SK-N-SH (cell line): Measurements from ENCODE around the gene MED27. TPM values are rescaled to one million over a fixed set of nuclear protein-coding genes. Genes with fewer than 3 reads are reported as not detected.

ENCODE experiments used
- CTCF ChIA-PET: fragments of 300-600, 350-600 bp; formaldehyde crosslinking; extraction: SDS; loops from one replicate; lab custom pipeline; 2021; lab: Yijun Ruan, JAX
- POLR2A ChIA-PET: fragments of 350-600 bp; sonication (Branson Sonifier 250); formaldehyde crosslinking; extraction: SDS; loops from one replicate; lab custom pipeline; 2020; ENCODE audit warnings: antibody characterized with exemption, inconsistent platforms; lab: Yijun Ruan, JAX
- DNase-seq: peaks from one replicate; pipeline ENCODE4 v3.0.0; 2012
- H2AFZ ChIP-seq: fragments of 200-600 bp; sonication (generic); 2 replicates; pipeline ENCODE4 v1.8.1; 2016; ENCODE audit warnings: antibody characterized with exemption, mild to moderate bottlenecking, low read depth
- H3F3A ChIP-seq: fragments of 200-600 bp; sonication (generic); replicated peaks from 2 replicates; pipeline ENCODE3; 2016; ENCODE audit warnings: antibody characterized with exemption, mild to moderate bottlenecking; ENCODE audit not compliant: insufficient read depth
- H3K27ac ChIP-seq, 2 experiments: fragments of 200-500 bp in 1 of 2; fragments of 200-600 bp in 1 of 2; sonication (Bioruptor generic) in 1 of 2; sonication (generic), shearing (Covaris generic) in 1 of 2; 2 replicates each; pipeline versions ENCODE4 v1.5.1 to v1.6.1; 2014 to 2016; ENCODE audit warnings: low read depth in 2 of 2, inconsistent platforms in 1 of 2, low read length in 1 of 2, mild to moderate bottlenecking in 1 of 2, mixed read lengths in 1 of 2
- H3K27me3 ChIP-seq: fragments of 200-600 bp; sonication (generic), shearing (Covaris generic); 2 replicates; pipeline ENCODE4 v1.6.1; 2016; ENCODE audit warnings: mixed run types; ENCODE audit not compliant: insufficient read depth
- H3K36me3 ChIP-seq, 2 experiments: fragments of 200-500 bp in 1 of 2; fragments of 200-600 bp in 1 of 2; sonication (Bioruptor generic) in 1 of 2; sonication (generic) in 1 of 2; replicated peaks in 1 of 2; 2 replicates each; pipeline versions ENCODE3 to v1.5.1; 2014 to 2016; ENCODE audit warnings: low read length in 1 of 2, mild to moderate bottlenecking in 1 of 2; ENCODE audit not compliant: insufficient read depth in 2 of 2, control insufficient read depth in 1 of 2
- H3K4me1 ChIP-seq, 2 experiments: fragments of 200-500 bp in 1 of 2; fragments of 200-600 bp in 1 of 2; sonication (Bioruptor generic) in 1 of 2; sonication (generic), shearing (Covaris generic) in 1 of 2; 2 replicates each; pipeline versions ENCODE4 v1.5.1 to v1.6.1; 2014 to 2016; ENCODE audit warnings: low read depth in 1 of 2, low read length in 1 of 2, mixed run types in 1 of 2; ENCODE audit not compliant: insufficient read depth in 2 of 2, control insufficient read depth in 1 of 2
- H3K4me2 ChIP-seq: fragments of 200-600 bp; sonication (generic), shearing (Covaris generic); 2 replicates; pipeline ENCODE4 v1.6.1; 2017; ENCODE audit warnings: mixed run types
- H3K4me3 ChIP-seq, 2 experiments: fragments of 200-500 bp in 1 of 2; fragments of 200-600 bp in 1 of 2; sonication (Bioruptor generic) in 1 of 2; sonication (generic), shearing (Covaris generic) in 1 of 2; 2 replicates each; pipeline versions ENCODE4 v1.5.1 to v1.8.1; 2014 to 2016; ENCODE audit warnings: low read depth in 2 of 2, inconsistent platforms in 1 of 2, low read length in 1 of 2, mild to moderate bottlenecking in 1 of 2, mixed read lengths in 1 of 2, moderate library complexity in 1 of 2
- H3K79me2 ChIP-seq: fragments of 200-600 bp; sonication (generic); 2 replicates; pipeline ENCODE4 v1.8.1; 2017; ENCODE audit warnings: mild to moderate bottlenecking; ENCODE audit not compliant: insufficient read depth
- H3K9ac ChIP-seq: fragments of 200-600 bp; sonication (generic); 2 replicates; pipeline ENCODE4 v1.6.1; 2017; ENCODE audit warnings: mixed run types
- H3K9me2 ChIP-seq: fragments of 200-600 bp; sonication (generic); 2 replicates; pipeline ENCODE4 v1.6.1; 2017; ENCODE audit warnings: mixed run types
- H3K9me3 ChIP-seq: fragments of 200-600 bp; sonication (generic); 2 replicates; pipeline ENCODE4 v1.6.1; 2017; ENCODE audit warnings: mixed run types, mild to moderate bottlenecking, moderate library complexity
- H4K20me1 ChIP-seq: fragments of 200-600 bp; sonication (generic); 2 replicates; pipeline ENCODE4 v1.6.1; 2017; ENCODE audit warnings: mild to moderate bottlenecking, mixed run types; ENCODE audit not compliant: insufficient read depth
- ELF1 ChIP-seq: IDR thresholded peaks from 2 replicates; pipeline ENCODE4 v1.4.0; 2012
- EP300 ChIP-seq, 2 experiments: IDR thresholded peaks; 2 replicates each; pipeline versions ENCODE4 v1.4.0 to v1.6.1; 2012; ENCODE audit warnings: borderline replicate concordance in 1 of 2, low read depth in 1 of 2, low read length in 1 of 2
- EZH2phosphoT487 ChIP-seq: fragments of 200-600 bp; sonication (generic); IDR thresholded peaks from 2 replicates; pipeline ENCODE4 v1.6.1; 2017; ENCODE audit warnings: low read depth, mixed run types, mild to moderate bottlenecking, antibody characterized with exemption, moderate library complexity, borderline replicate concordance
- FOSL2 ChIP-seq: IDR thresholded peaks from 2 replicates; pipeline ENCODE4 v1.4.0; 2012; ENCODE audit warnings: low read depth, mild to moderate bottlenecking, moderate library complexity, borderline replicate concordance
- GATA2 ChIP-seq: sonication (generic); formaldehyde crosslinking; IDR thresholded peaks from 2 replicates; pipeline ENCODE4 v1.5.0; 2020; ENCODE audit warnings: mild to moderate bottlenecking, missing genetic modification reagents
- MAX ChIP-seq: IDR thresholded peaks from 2 replicates; pipeline ENCODE4 v1.4.0; 2012; ENCODE audit warnings: low read depth
- PBX3 ChIP-seq: IDR thresholded peaks from 2 replicates; pipeline ENCODE4; 2012
- POLR2AphosphoS5 ChIP-seq: IDR thresholded peaks from 2 replicates; pipeline ENCODE4 v1.6.1; 2012; ENCODE audit warnings: low read depth, low read length
- RCOR1 ChIP-seq: fragments of 150-350 bp; IDR thresholded peaks from 2 replicates; pipeline ENCODE4 v1.6.1; 2017; ENCODE audit warnings: antibody characterized with exemption, low read length
- RFX5 ChIP-seq: IDR thresholded peaks from 2 replicates; pipeline ENCODE4 v1.6.1; 2012; ENCODE audit warnings: mild to moderate bottlenecking, improper control_type of control experiment, low read length
- RXRA ChIP-seq: IDR thresholded peaks from 2 replicates; pipeline ENCODE4 v1.4.0; 2012; ENCODE audit warnings: low read depth, mild to moderate bottlenecking, borderline replicate concordance
- SIN3A ChIP-seq: IDR thresholded peaks from 2 replicates; pipeline ENCODE4 v1.6.1; 2012; ENCODE audit warnings: low read depth, mild to moderate bottlenecking, low read length, moderate library complexity, borderline replicate concordance
- SMC3 ChIP-seq: IDR thresholded peaks from 2 replicates; pipeline ENCODE4 v1.6.1; 2012; ENCODE audit warnings: low read depth, low read length, improper control_type of control experiment
- TAF1 ChIP-seq: IDR thresholded peaks from 2 replicates; pipeline ENCODE4 v1.6.1; 2012; ENCODE audit warnings: low read depth, mild to moderate bottlenecking, low read length, moderate library complexity, borderline replicate concordance
- TCF12 ChIP-seq: IDR thresholded peaks from 2 replicates; pipeline ENCODE4 v1.4.0; 2012
- TEAD4 ChIP-seq: IDR thresholded peaks from 2 replicates; pipeline ENCODE4 v1.4.0; 2012; ENCODE audit warnings: mild to moderate bottlenecking, borderline replicate concordance; ENCODE audit not compliant: insufficient read depth
- USF1 ChIP-seq: IDR thresholded peaks from 2 replicates; pipeline ENCODE4 v1.4.0; 2012; ENCODE audit warnings: low read depth, borderline replicate concordance
- YY1 ChIP-seq: IDR thresholded peaks from 2 replicates; pipeline ENCODE4 v1.4.0; 2012; ENCODE audit warnings: low read depth, mild to moderate bottlenecking
- WGBS: methylation state at CpG from one replicate; pipeline ENCODE4 v1.1.6; 2017; ENCODE audit warnings: low lambda C conversion rate; 5-methylcytosine and 5-hydroxymethylcytosine counted together
- polyA plus RNA-seq, 3 experiments: library from polyadenylated mRNA; depleted of rRNA; stranded (reverse); fragments of >200 nt; gene quantifications; 2 replicates each; pipeline ENCODE4 v1.2.3, GENCODE V29; 2012
- TF ChIP-seq, protein P1 (sequence below): fragments of 150-350 bp; IDR thresholded peaks from 2 replicates; pipeline ENCODE4 v1.6.1; 2017; ENCODE audit warnings: antibody characterized with exemption, low read length, low read depth, borderline replicate concordance

Gene MED27
- polyA plus RNA-seq, 1 of the 3 experiments (the other 2 are of a cell fraction) = 35.0 TPM

- Histone ChIP-seq H3K4me2 (no peak overlapping the region), H3K36me3 (no peaks in the 10 kb centered on the region), H3K9ac (no peak overlapping the region), H3K4me1 (peaks cover 5 to 18% of the 10 kb centered on the region in 2 experiments; a peak in 1 of 4 replicates), H4K20me1 (no peaks in the 10 kb centered on the region), H3K79me2 (no peaks in the 10 kb centered on the region; the same call in 1 of the 2 replicates), H3F3A (no peaks in the 10 kb centered on the region), H3K27ac (no peak overlapping the region), H3K9me2 (no peaks in the 10 kb centered on the region), H3K9me3 (no peaks in the 10 kb centered on the region; the same call in 1 of the 2 replicates), H2AFZ (no peak overlapping the region), H3K4me3 (no peak overlapping the region), H3K27me3 (no peaks in the 10 kb centered on the region)
- WGBS = 88% methylated on average over 6 of the region's 6 CpGs
- ChIA-PET POLR2A (no interaction called here), CTCF (interaction anchor here (1.0 kb wide), 1 partner anchor 21 kb away, joined by 3 read pairs; no protein-coding TSS in a partner anchor)
- no peak for TF ChIP-seq RCOR1
- TF ChIP-seq GATA2 (CRISPR knock-in tag) = no peak
- no peak for TF ChIP-seq RXRA
- no peak for DNase-seq
Observed at GRCh38 chr9:131926360-131926922, 153.2 kb downstream of the MED27 start.

- Histone ChIP-seq H3K9me3 (no peaks in the 10 kb centered on the region), H3K27me3 (no peaks in the 10 kb centered on the region), H3K4me1 (peaks cover 5 to 18% of the 10 kb centered on the region in 2 experiments; a peak in 1 of 4 replicates), H3K9me2 (no peaks in the 10 kb centered on the region), H3F3A (no peaks in the 10 kb centered on the region), H3K27ac (no peak overlapping the region), H3K4me3 (no peak overlapping the region), H4K20me1 (no peaks in the 10 kb centered on the region; the same call in 1 of the 2 replicates), H3K4me2 (no peak overlapping the region), H2AFZ (no peak overlapping the region), H3K79me2 (no peaks in the 10 kb centered on the region; the same call in 1 of the 2 replicates), H3K9ac (no peak overlapping the region), H3K36me3 (no peaks in the 10 kb centered on the region)
- no peak for DNase-seq
- no peak for TF ChIP-seq TAF1
- TF ChIP-seq, protein P1, sequence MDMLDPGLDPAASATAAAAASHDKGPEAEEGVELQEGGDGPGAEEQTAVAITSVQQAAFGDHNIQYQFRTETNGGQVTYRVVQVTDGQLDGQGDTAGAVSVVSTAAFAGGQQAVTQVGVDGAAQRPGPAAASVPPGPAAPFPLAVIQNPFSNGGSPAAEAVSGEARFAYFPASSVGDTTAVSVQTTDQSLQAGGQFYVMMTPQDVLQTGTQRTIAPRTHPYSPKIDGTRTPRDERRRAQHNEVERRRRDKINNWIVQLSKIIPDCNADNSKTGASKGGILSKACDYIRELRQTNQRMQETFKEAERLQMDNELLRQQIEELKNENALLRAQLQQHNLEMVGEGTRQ = no peak
- no peak for TF ChIP-seq RXRA
- TF ChIP-seq EZH2phosphoT487 = no peak
- TF ChIP-seq SIN3A = no peak
- TF ChIP-seq PBX3 = no peak
- no peak for TF ChIP-seq USF1
- no peak for TF ChIP-seq YY1
- TF ChIP-seq TEAD4 = no peak
- TF ChIP-seq MAX = no peak
- TF ChIP-seq RCOR1 = no peak
- no peak for TF ChIP-seq ELF1
- no peak for TF ChIP-seq SMC3
- TF ChIP-seq EP300 (IDR thresholded peaks at IDR 0.05; ENCODE audit: borderline replicate concordance in 1 of 2, low read depth in 1 of 2, low read length in 1 of 2) = no peak
- TF ChIP-seq TCF12 = no peak
- TF ChIP-seq FOSL2 = no peak
- no peak for TF ChIP-seq POLR2AphosphoS5
- no peak for TF ChIP-seq RFX5
- ChIA-PET POLR2A (no interaction called here), CTCF (no interaction called here)
- 93% methylated on average over 6 of the region's 6 CpGs for WGBS
Observed at GRCh38 chr9:131925677-131926177, 153.9 kb downstream of the MED27 start.
